Measurements from ENCODE around the gene FAF1. TPM values are rescaled to one million over a fixed set of nuclear protein-coding genes. Genes with fewer than 3 reads are reported as not detected.

The FAF1 gene
- total RNA-seq, 1 experiment from 2014 or later: 114 TPM

DNA sequence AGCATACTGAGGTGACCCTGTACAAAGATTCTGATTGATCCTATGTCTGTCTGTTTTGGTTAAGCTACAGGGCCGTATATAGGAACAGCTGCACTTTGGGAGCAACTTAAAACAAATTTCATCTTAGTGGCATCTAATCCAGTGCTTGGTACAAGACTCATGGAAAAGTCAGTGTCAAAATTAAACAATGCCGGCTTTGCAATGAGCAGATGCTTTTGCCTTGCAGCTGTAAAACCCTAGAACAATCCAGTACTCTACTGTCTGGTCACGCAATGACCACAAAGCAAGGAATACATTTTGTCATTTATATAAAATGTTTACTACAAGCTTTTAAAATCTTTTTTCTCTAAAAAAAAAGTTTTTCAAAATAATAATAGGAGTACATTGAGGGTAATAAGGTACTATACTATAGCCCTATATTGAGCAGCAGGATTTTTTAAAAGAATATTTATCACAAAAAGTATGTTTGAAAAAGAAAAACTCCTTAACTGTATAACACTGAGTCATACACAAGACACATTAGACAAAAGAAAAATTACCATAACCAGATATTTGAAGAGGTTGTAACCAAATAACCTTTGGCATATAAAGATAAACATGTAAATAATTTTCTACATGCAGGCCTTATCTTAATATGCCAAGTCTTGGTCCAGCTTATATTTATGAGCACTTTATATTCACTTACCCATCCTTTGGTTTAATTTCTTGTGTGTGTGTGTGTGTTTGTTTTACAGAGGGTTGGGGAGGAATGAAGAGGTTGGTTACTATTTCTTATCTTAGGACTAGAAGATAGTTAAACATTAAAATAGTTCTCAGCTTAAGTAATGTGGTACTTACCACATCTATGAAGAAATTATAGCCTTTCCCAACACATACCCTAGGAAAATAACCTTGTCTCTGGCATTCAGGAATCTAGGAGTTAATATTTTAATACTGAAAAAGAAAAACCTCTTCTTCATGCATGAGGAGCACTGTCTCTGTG is 262.3 kb downstream of the FAF1 start:
- in situ Hi-C loops (cut with HindIII; ENCODE audit: low sequenced_read_pairs): no loop called here
- DNase-seq (ENCODE audit: low spot score): no peak

DNA sequence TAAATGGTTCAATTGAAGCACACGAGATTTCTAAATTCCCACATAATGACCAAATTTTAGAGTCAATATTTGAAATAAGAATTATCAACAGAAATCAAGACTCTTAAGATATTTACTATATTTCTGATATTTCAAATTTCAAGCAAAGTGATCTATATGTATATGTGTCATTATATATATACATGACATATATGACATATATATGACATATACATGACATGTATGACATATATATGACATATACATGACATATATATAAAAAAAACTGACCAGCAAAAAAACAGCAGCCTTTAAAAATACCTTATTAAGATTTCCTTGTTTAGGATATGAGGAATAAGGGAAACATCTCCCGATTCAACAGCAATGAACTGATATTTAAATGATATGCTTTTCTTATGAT is 266.2 kb downstream of the FAF1 start:
- no peak for DNase-seq (ENCODE audit: low spot score)

GRCh38 chr1:50684185-50684584 is 275.9 kb downstream of the FAF1 start:
- no peak for DNase-seq (ENCODE audit: low spot score)
- in situ Hi-C loops (cut with HindIII; ENCODE audit: low sequenced_read_pairs): no loop called here

More for the DNA sequence above, 266.2 kb downstream of the FAF1 start:
- in situ Hi-C loops (cut with HindIII; ENCODE audit: low sequenced_read_pairs): no loop called here

- in situ Hi-C loops (cut with HindIII; ENCODE audit: low sequenced_read_pairs): no loop called here
- no peak for DNase-seq (ENCODE audit: low spot score)
Measured at GRCh38 chr1:50681931-50682330, 278.1 kb downstream of the FAF1 start.

GRCh38 chr1:50667710-50668356 is 292.2 kb downstream of the FAF1 start:
- DNase-seq (ENCODE audit: low spot score): no peak
- in situ Hi-C loops (cut with HindIII; ENCODE audit: low sequenced_read_pairs): no loop called here

DNA sequence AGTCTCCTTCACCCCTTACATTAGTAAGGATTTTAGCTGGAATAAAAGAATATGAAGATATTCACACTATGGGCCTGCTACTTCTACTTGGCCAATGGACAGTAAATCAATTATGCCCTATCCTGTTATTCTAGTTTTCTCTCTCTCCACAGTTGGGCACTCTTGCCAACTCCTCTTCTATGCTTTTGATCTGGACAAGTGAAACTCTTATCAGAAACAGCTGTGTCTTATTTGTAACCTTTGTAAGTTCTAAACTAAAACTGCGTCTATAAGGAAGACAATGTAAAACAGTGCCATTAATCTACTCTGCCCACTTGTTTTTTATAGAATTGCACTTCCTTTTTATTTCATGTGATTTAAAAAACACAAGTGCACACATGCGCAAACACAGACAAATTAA is 292.8 kb downstream of the FAF1 start:
- in situ Hi-C loops (cut with HindIII; ENCODE audit: low sequenced_read_pairs): no loop called here
- DNase-seq (ENCODE audit: low spot score): no peak

- in situ Hi-C loops (cut with HindIII; ENCODE audit: low sequenced_read_pairs): no loop called here
- no peak for DNase-seq (ENCODE audit: low spot score)
Measured at GRCh38 chr1:50666849-50667248, 293.2 kb downstream of the FAF1 start.

GRCh38 chr1:50665413-50665812 is 294.7 kb downstream of the FAF1 start:
- in situ Hi-C loops (cut with HindIII; ENCODE audit: low sequenced_read_pairs): no loop called here
- no peak for DNase-seq (ENCODE audit: low spot score)

GRCh38 chr1:50661626-50662025 is 298.4 kb downstream of the FAF1 start:
- no peak for DNase-seq (ENCODE audit: low spot score)
- in situ Hi-C loops (cut with HindIII; ENCODE audit: low sequenced_read_pairs): no loop called here

GRCh38 chr1:50659107-50659662 is 300.9 kb downstream of the FAF1 start:
- no peak for DNase-seq (ENCODE audit: low spot score)
- in situ Hi-C loops (cut with HindIII; ENCODE audit: low sequenced_read_pairs): no loop called here

DNA sequence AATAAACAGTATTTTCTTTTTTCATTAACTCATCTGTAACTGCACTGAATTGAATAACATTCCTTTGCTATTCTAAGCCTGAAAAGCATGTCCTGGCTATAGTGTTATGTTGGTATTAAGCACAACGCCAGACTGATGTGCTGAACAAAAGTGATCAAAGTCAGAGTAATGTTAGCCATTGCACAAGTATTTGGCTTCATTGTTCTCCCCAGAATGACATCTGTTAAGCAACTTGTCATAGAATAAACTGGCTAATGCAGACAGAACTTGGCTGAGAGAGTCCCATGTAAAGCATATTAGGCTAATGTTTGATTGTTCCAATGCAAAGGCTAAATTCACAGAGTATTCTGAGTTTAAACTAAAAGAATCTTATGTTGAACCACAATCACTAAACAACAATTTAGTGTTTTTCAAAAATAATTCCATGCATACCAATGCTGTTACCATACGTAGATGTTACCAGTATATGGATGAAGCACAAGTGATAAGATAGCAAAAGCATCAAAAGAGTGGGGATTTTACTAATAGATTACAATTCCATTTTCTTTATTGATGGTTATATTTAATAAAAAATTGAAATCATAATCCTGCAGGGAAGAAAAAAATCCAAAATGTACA is 301.5 kb downstream of the FAF1 start:
- in situ Hi-C loops (cut with HindIII; ENCODE audit: low sequenced_read_pairs): no loop called here
- no peak for DNase-seq (ENCODE audit: low spot score)

- in situ Hi-C loops (cut with HindIII; ENCODE audit: low sequenced_read_pairs): no loop called here
- DNase-seq (ENCODE audit: low spot score): no peak
Measured at GRCh38 chr1:50656931-50657330, 303.1 kb downstream of the FAF1 start.

GRCh38 chr1:50651476-50652263 is 308.4 kb downstream of the FAF1 start:
- DNase-seq (ENCODE audit: low spot score): peak; percentile 5
- in situ Hi-C loops (cut with HindIII; ENCODE audit: low sequenced_read_pairs): no loop called here

DNA sequence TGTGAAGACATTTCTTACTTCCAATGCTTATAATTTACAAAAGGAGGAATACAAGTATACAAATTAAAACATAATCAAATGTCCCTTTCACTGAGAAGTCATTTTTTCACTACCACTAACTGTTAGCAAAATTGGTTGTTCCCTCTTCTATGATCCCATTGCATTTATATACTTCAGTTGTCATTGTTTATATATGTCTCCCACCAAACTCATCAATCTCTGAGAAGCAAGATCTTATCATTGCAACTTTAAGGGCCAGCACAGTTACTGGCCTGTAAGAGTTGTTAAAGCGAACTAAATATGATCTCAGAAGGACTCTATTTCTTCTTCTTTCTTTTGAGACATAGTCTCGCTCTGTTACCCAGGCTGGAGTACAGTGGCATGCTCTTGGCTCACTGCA is 313.5 kb downstream of the FAF1 start:
- in situ Hi-C loops (cut with HindIII; ENCODE audit: low sequenced_read_pairs): no loop called here
- no peak for DNase-seq (ENCODE audit: low spot score)

GRCh38 chr1:50645139-50645538 is 314.9 kb downstream of the FAF1 start:
- no peak for DNase-seq (ENCODE audit: low spot score)
- in situ Hi-C loops (cut with HindIII; ENCODE audit: low sequenced_read_pairs): no loop called here

GRCh38 chr1:50644447-50645105 is 315.5 kb downstream of the FAF1 start:
- no peak for DNase-seq (ENCODE audit: low spot score)
- in situ Hi-C loops (cut with HindIII; ENCODE audit: low sequenced_read_pairs): no loop called here

GRCh38 chr1:50637460-50637859 is 322.6 kb downstream of the FAF1 start:
- in situ Hi-C loops (cut with HindIII; ENCODE audit: low sequenced_read_pairs): no loop called here
- DNase-seq (ENCODE audit: low spot score): no peak

GRCh38 chr1:50634251-50634650 is 325.8 kb downstream of the FAF1 start:
- in situ Hi-C loops (cut with HindIII; ENCODE audit: low sequenced_read_pairs): no loop called here
- DNase-seq (ENCODE audit: low spot score): no peak

- in situ Hi-C loops (cut with HindIII; ENCODE audit: low sequenced_read_pairs): no loop called here
- peak; percentile 37 for DNase-seq (ENCODE audit: low spot score)
Measured at GRCh38 chr1:50633465-50633864, 326.6 kb downstream of the FAF1 start.
